Nephron (organoid): ENCODE measurements around the gene RPS6KC1.
"Not testable (repeated sequence)": the region's sequence is repeated elsewhere in the genome, so short reads cannot be mapped to it uniquely, and the experiment has no call there.

Experiments used
- H3K27ac Mint-ChIP-seq, 3 experiments: 2 replicates each; pipeline ENCODE4 v1.8.0; 2020; ENCODE audit warnings: mixed read lengths in 3 of 3, mild to moderate bottlenecking in 2 of 3, moderate library complexity in 1 of 3
- H3K27me3 Mint-ChIP-seq: 2 replicates; pipeline ENCODE4 v1.8.0; 2021; ENCODE audit warnings: low read depth, mild to moderate bottlenecking, moderate library complexity, mixed read lengths
- H3K36me3 Mint-ChIP-seq: 2 replicates; pipeline ENCODE4 v1.8.0; 2020; ENCODE audit warnings: low read depth, mixed read lengths
- H3K4me1 Mint-ChIP-seq: 2 replicates; pipeline ENCODE4 v1.8.0; 2020; ENCODE audit warnings: mixed read lengths
- H3K4me3 Mint-ChIP-seq, 3 experiments: 2 replicates each; pipeline ENCODE4 v1.8.0; 2020; ENCODE audit warnings: mild to moderate bottlenecking in 3 of 3, mixed read lengths in 3 of 3, moderate library complexity in 2 of 3
- H3K9me3 Mint-ChIP-seq: 2 replicates; pipeline ENCODE4 v1.8.0; 2020; ENCODE audit warnings: mixed read lengths
- TF ChIP-seq, protein P1 (sequence below), 3 experiments: fragments of 200-600 bp; sonication (generic); IDR thresholded peaks; one replicate each; pipeline ENCODE4 v1.5.0; 2021; ENCODE audit warnings: antibody characterized with exemption in 3 of 3; ENCODE audit not compliant: unreplicated experiment in 3 of 3

Gene RPS6KC1

DNA sequence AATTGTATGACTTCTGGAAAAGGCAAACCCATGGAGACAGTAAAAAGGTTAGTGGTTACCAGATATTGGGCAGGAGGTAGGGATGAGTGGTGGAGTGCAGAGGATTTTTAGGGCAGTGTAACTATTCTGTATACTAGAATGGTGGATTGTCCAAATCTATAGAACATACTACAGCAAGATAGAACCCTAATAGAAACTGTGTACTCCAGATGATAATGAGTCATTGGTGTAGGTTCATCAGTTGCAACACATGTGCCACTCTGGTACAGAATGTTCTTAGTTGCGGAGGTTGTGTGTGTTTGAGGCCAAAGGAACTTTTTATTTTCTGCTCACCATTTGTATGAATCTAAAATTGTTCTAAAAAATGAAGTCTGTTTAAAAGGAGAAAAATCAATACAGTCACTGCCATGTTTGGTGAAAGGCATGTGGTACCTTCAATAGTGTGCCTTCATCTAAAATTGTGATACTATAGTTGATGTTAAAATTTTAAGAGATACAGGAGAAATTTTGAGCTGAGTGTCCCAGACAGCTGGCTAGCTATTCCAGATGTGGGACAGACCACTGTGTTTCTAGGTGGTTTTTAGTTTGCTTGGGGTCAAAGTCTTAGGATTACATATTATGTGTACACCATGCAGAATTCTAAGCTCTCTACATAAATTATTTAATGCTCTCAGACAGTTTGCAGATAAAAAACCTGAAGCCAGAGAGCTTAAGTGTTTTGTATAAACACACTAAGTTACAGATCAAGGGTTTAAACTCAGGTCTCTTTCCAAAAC lies 150.5 kb downstream of the RPS6KC1 start:
- TF ChIP-seq, protein P1, sequence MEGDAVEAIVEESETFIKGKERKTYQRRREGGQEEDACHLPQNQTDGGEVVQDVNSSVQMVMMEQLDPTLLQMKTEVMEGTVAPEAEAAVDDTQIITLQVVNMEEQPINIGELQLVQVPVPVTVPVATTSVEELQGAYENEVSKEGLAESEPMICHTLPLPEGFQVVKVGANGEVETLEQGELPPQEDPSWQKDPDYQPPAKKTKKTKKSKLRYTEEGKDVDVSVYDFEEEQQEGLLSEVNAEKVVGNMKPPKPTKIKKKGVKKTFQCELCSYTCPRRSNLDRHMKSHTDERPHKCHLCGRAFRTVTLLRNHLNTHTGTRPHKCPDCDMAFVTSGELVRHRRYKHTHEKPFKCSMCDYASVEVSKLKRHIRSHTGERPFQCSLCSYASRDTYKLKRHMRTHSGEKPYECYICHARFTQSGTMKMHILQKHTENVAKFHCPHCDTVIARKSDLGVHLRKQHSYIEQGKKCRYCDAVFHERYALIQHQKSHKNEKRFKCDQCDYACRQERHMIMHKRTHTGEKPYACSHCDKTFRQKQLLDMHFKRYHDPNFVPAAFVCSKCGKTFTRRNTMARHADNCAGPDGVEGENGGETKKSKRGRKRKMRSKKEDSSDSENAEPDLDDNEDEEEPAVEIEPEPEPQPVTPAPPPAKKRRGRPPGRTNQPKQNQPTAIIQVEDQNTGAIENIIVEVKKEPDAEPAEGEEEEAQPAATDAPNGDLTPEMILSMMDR (IDR thresholded peaks at IDR 0.05; ENCODE audit: unreplicated experiment in 3 of 3) = no peak
- H3K4me3 Mint-ChIP-seq = no peak overlapping the region
- H3K27ac Mint-ChIP-seq = no peak overlapping the region
- H3K4me1 Mint-ChIP-seq = no peaks in the 10 kb centered on the region
- no peaks in the 10 kb centered on the region for H3K27me3 Mint-ChIP-seq
- peaks cover 38% of the 10 kb centered on the region for H3K9me3 Mint-ChIP-seq
- H3K36me3 Mint-ChIP-seq = peaks cover 63% of the 10 kb centered on the region

GRCh38 chr1:213211201-213211600 lies 160.2 kb downstream of the RPS6KC1 start:
- H3K27me3 Mint-ChIP-seq = no peaks in the 10 kb centered on the region
- H3K9me3 Mint-ChIP-seq = peaks cover 26% of the 10 kb centered on the region
- TF ChIP-seq, protein P1 (IDR thresholded peaks at IDR 0.05; ENCODE audit: unreplicated experiment in 3 of 3) = no peak
- no peak overlapping the region for H3K4me3 Mint-ChIP-seq
- peaks cover 73% of the 10 kb centered on the region for H3K36me3 Mint-ChIP-seq
- H3K4me1 Mint-ChIP-seq = no peaks in the 10 kb centered on the region
- H3K27ac Mint-ChIP-seq = no peak overlapping the region

GRCh38 chr1:213219076-213219475 lies 168.0 kb downstream of the RPS6KC1 start:
- not testable (repeated sequence) for H3K4me1 Mint-ChIP-seq
- H3K36me3 Mint-ChIP-seq = peaks cover 30% of the 10 kb centered on the region

GRCh38 chr1:213221209-213221608 lies 170.2 kb downstream of the RPS6KC1 start:
- H3K27ac Mint-ChIP-seq = no peak overlapping the region
- H3K9me3 Mint-ChIP-seq = peaks cover 11% of the 10 kb centered on the region
- TF ChIP-seq, protein P1 (IDR thresholded peaks at IDR 0.05; ENCODE audit: unreplicated experiment in 3 of 3) = no peak
- H3K4me1 Mint-ChIP-seq = no peaks in the 10 kb centered on the region
- peaks cover 10% of the 10 kb centered on the region for H3K36me3 Mint-ChIP-seq
- no peaks in the 10 kb centered on the region for H3K27me3 Mint-ChIP-seq
- no peak overlapping the region for H3K4me3 Mint-ChIP-seq

More at GRCh38 chr1:213219076-213219475, 168.0 kb downstream of the RPS6KC1 start:
- H3K4me3 Mint-ChIP-seq, H3K27ac Mint-ChIP-seq, H3K27me3 Mint-ChIP-seq: not testable (repeated sequence)
- peaks cover 23% of the 10 kb centered on the region for H3K9me3 Mint-ChIP-seq

GRCh38 chr1:213227458-213227857 lies 176.4 kb downstream of the RPS6KC1 start:
- Mint-ChIP-seq H3K9me3 (no peaks in the 10 kb centered on the region), H3K4me1 (peaks cover 5% of the 10 kb centered on the region), H3K4me3 (no peak overlapping the region)

GRCh38 chr1:213231795-213232231 lies 180.8 kb downstream of the RPS6KC1 start:
- peak overlapping the region in 1 of 3 experiments; percentile 14 for H3K27ac Mint-ChIP-seq
- TF ChIP-seq, protein P1 (IDR thresholded peaks at IDR 0.05; ENCODE audit: unreplicated experiment in 3 of 3) = no peak
- no peaks in the 10 kb centered on the region for H3K27me3 Mint-ChIP-seq
- no peaks in the 10 kb centered on the region for H3K9me3 Mint-ChIP-seq
- H3K4me3 Mint-ChIP-seq = no peak overlapping the region
- peaks cover 5% of the 10 kb centered on the region for H3K4me1 Mint-ChIP-seq
- peaks cover 6% of the 10 kb centered on the region for H3K36me3 Mint-ChIP-seq

More at GRCh38 chr1:213227458-213227857, 176.4 kb downstream of the RPS6KC1 start:
- Mint-ChIP-seq H3K27ac (no peak overlapping the region), H3K27me3 (no peaks in the 10 kb centered on the region), H3K36me3 (no peaks in the 10 kb centered on the region)
- TF ChIP-seq, protein P1 (IDR thresholded peaks at IDR 0.05; ENCODE audit: unreplicated experiment in 3 of 3) = no peak
